HepG2 (cell line): ENCODE results near the gene SNX30. TPM values are rescaled to one million over a fixed set of nuclear protein-coding genes. Genes with fewer than 3 reads are reported as not detected.

Experiments used
- ATAC-seq: fragments of 200-7000 bp; cut with Tn5 transposase; 3 replicates; pipeline ENCODE4 v1.9.1; 2020; ENCODE audit warnings: mild to moderate bottlenecking, moderate library complexity
- BruUV-seq: library from RNA; stranded (reverse); fragments of 400-500 nt; replicated peaks from 2 replicates; lab custom pipeline; 2021; lab: Mats Ljungman, UMichigan
- CTCF ChIA-PET: fragments of 300-600 bp; formaldehyde crosslinking; extraction: SDS; loops from one replicate; lab custom pipeline; 2021; ENCODE audit warnings: low total read pairs, inconsistent platforms, low intra/inter-chr PET ratio; lab: Yijun Ruan, JAX
- POLR2A ChIA-PET: fragments of 350-600 bp; sonication (Branson Sonifier 250); formaldehyde crosslinking; loops from one replicate; lab custom pipeline; 2020; ENCODE audit warnings: antibody characterized with exemption, inconsistent platforms; lab: Yijun Ruan, JAX
- DNase-seq: peaks from one replicate; pipeline ENCODE4 v3.0.0-alpha.2; 2015; ENCODE audit warnings: low spot score
- FAIRE-seq: peaks from 3 replicates; lab custom pipeline; 2011; peaks lifted over from hg19 to GRCh38; lab: Jason Lieb, UNC
- H2AFZ ChIP-seq: one replicate; pipeline ENCODE4 v1.6.1; 2011; ENCODE audit warnings: low read length, inconsistent platforms
- H3K27ac ChIP-seq: fragments of 300-600 bp; 3 replicates; pipeline ENCODE4 v1.8.0; 2011; ENCODE audit warnings: mixed run types, mild to moderate bottlenecking, mixed read lengths, low read length, inconsistent platforms; ENCODE audit not compliant: insufficient read depth; ENCODE audit errors: extremely low read length
- H3K27me3 ChIP-seq, 2 experiments: fragments of 200-600 bp in 1 of 2; 2 replicates in 1 of 2; 3 replicates in 1 of 2; pipeline versions ENCODE4 v1.6.0 to v1.8.0; 2011; ENCODE audit warnings: low read length in 2 of 2, mild to moderate bottlenecking in 2 of 2, moderate library complexity in 2 of 2, inconsistent platforms in 1 of 2; ENCODE audit not compliant: insufficient read depth in 2 of 2, control insufficient read depth in 1 of 2
- H3K36me3 ChIP-seq, 2 experiments: fragments of 200-600 bp in 1 of 2; replicated peaks in 1 of 2; 2 replicates in 1 of 2; 3 replicates in 1 of 2; pipeline versions ENCODE4 v1.5.1 to v1.8.0; 2011; ENCODE audit warnings: low read length in 2 of 2, inconsistent platforms in 1 of 2; ENCODE audit not compliant: insufficient read depth in 2 of 2, control insufficient read depth in 1 of 2
- H3K4me1 ChIP-seq: 2 replicates; pipeline ENCODE4 v1.5.1; 2012; ENCODE audit warnings: low read length, inconsistent platforms; ENCODE audit not compliant: insufficient read depth
- H3K4me2 ChIP-seq: 2 replicates; pipeline ENCODE4 v1.6.0; 2011; ENCODE audit warnings: low read depth, low read length, inconsistent platforms
- H3K4me3 ChIP-seq, 3 experiments: fragments of 200-600 bp in 1 of 3; sonication (generic), shearing (Covaris generic) in 1 of 3; replicated peaks in 1 of 3; 2 replicates each; pipeline ENCODE4 v1.5.1; 2011 to 2016; ENCODE audit warnings: low read length in 3 of 3, inconsistent platforms in 2 of 3, low read depth in 2 of 3, mild to moderate bottlenecking in 2 of 3, control low read depth in 1 of 3, mixed read lengths in 1 of 3; ENCODE audit not compliant: insufficient read depth in 1 of 3
- H3K79me2 ChIP-seq: one replicate; pipeline ENCODE4 v1.6.1; 2011; ENCODE audit warnings: low read length, inconsistent platforms; ENCODE audit not compliant: insufficient read depth
- H3K9ac ChIP-seq: 2 replicates; pipeline ENCODE4 v1.6.0; 2011; ENCODE audit warnings: mild to moderate bottlenecking, low read depth, low read length, inconsistent platforms; ENCODE audit not compliant: insufficient read depth
- H3K9me3 ChIP-seq: 2 replicates; pipeline ENCODE4 v1.5.1; 2012; ENCODE audit warnings: mild to moderate bottlenecking, low read length
- H4K20me1 ChIP-seq: 2 replicates; pipeline ENCODE4 v1.6.0; 2011; ENCODE audit warnings: inconsistent platforms, mild to moderate bottlenecking, low read length, moderate library complexity; ENCODE audit not compliant: insufficient read depth
- ETV6 ChIP-seq: sonication (generic); formaldehyde crosslinking; conservative IDR thresholded peaks from 2 replicates; pipeline ENCODE4 v1.4.0; 2020; ENCODE audit warnings: missing genetic modification reagents
- FOXA1 ChIP-seq, 2 experiments: fragments of 450-650 bp in 1 of 2; sonication (generic) in 1 of 2; formaldehyde crosslinking in 1 of 2; IDR thresholded peaks; 2 replicates each; pipeline versions ENCODE4 v1.4.0 to v1.6.1; 2016 to 2020; ENCODE audit warnings: missing genetic modification reagents in 1 of 2
- HIVEP1 ChIP-seq: sonication (generic); formaldehyde crosslinking; IDR thresholded peaks from 2 replicates; pipeline ENCODE4 v1.4.0; 2020; ENCODE audit warnings: mild to moderate bottlenecking, missing genetic modification reagents
- HNRNPL ChIP-seq: fragments of 200-400 bp; formaldehyde crosslinking; IDR thresholded peaks from 2 replicates; pipeline ENCODE4 v1.6.1; 2017; ENCODE audit warnings: mild to moderate bottlenecking, low read depth, low read length
- MEF2D ChIP-seq: sonication (generic); formaldehyde crosslinking; IDR thresholded peaks from 2 replicates; pipeline ENCODE4 v1.5.1; 2020; ENCODE audit warnings: mild to moderate bottlenecking, missing genetic modification reagents
- SMAD1 ChIP-seq: sonication (generic); formaldehyde crosslinking; IDR thresholded peaks from 2 replicates; pipeline ENCODE4 v1.4.0; 2020; ENCODE audit warnings: missing genetic modification reagents, low read depth, mild to moderate bottlenecking, borderline replicate concordance
- TGIF2 ChIP-seq: IDR thresholded peaks from 2 replicates; pipeline ENCODE4 v1.6.1; 2016; ENCODE audit warnings: control low read depth, missing compliant biosample characterization
- ZBTB42 ChIP-seq: sonication (generic); formaldehyde crosslinking; IDR thresholded peaks from 2 replicates; pipeline ENCODE4 v1.5.0; 2020; ENCODE audit warnings: mild to moderate bottlenecking, missing genetic modification reagents
- ZFX ChIP-seq: sonication (generic); formaldehyde crosslinking; IDR thresholded peaks from 2 replicates; pipeline ENCODE4 v1.4.0; 2020; ENCODE audit warnings: mild to moderate bottlenecking, low read depth, missing genetic modification reagents, moderate library complexity
- ZNF136 ChIP-seq: sonication (generic); formaldehyde crosslinking; IDR thresholded peaks from 2 replicates; pipeline ENCODE4 v1.8.1; 2022; ENCODE audit warnings: low read depth, mild to moderate bottlenecking, moderate library complexity, missing genetic modification reagents
- ZNF549 ChIP-seq: sonication (generic); formaldehyde crosslinking; IDR thresholded peaks from 2 replicates; pipeline ENCODE4 v1.5.0; 2020; ENCODE audit warnings: missing genetic modification reagents
- ZNF674 ChIP-seq: sonication (generic); formaldehyde crosslinking; IDR thresholded peaks from 2 replicates; pipeline ENCODE4 v1.5.0; 2020; ENCODE audit warnings: low read depth, mild to moderate bottlenecking, missing genetic modification reagents
- ZNF713 ChIP-seq: sonication (generic); formaldehyde crosslinking; IDR thresholded peaks from 2 replicates; pipeline ENCODE4 v1.4.0; 2020; ENCODE audit warnings: mild to moderate bottlenecking, missing genetic modification reagents
- WGBS: methylation state at CpG from one replicate; pipeline ENCODE4 v1.1.6; 2017; ENCODE audit warnings: low lambda C conversion rate; 5-methylcytosine and 5-hydroxymethylcytosine counted together
- in situ Hi-C: cut with HindIII; loops from 2 replicates; pipeline ENCODE4 v1.10.0; 2017; ENCODE audit warnings: low pct_unique_long_range_greater_than_20kb; ENCODE audit not compliant: extremely low pct_ligation_motif_present
- intact Hi-C: fragments of 100-400 bp; cut with micrococcal nuclease; formaldehyde crosslinking; loops from one replicate; pipeline ENCODE4 v1.10.0; 2022; ENCODE audit not compliant: unreplicated experiment
- polyA plus RNA-seq, 8 experiments: library from polyadenylated mRNA; depleted of rRNA in 3 of 8; stranded (reverse) in 7 of 8; unstranded in 1 of 8; fragments of >200 nt; fragmentation: Illumina TruSeq in 4 of 8; extraction: Trizol in 4 of 8; gene quantifications; 2 replicates each; pipeline versions ENCODE4 v1.2.1 to v1.2.3, GENCODE V29; 2011 to 2016; ENCODE audit warnings: low read depth in 4 of 8, missing spikeins in 1 of 8, mixed read lengths in 1 of 8; ENCODE audit not compliant: insufficient read depth in 1 of 8
- total RNA-seq, 5 experiments: library from RNA; depleted of rRNA; stranded (reverse); fragments of >200 nt; fragmentation: Illumina TruSeq; extraction: Trizol; gene quantifications; 2 replicates each; pipeline ENCODE4 v1.2.3, GENCODE V29; 2016; ENCODE audit warnings: low read depth in 1 of 5
- TF ChIP-seq, protein P1 (sequence below): sonication (generic); formaldehyde crosslinking; IDR thresholded peaks from 2 replicates; pipeline ENCODE4 v1.5.1; 2020; ENCODE audit warnings: mild to moderate bottlenecking, missing genetic modification reagents, borderline replicate concordance
- TF ChIP-seq, protein P2 (sequence below): sonication (generic); formaldehyde crosslinking; IDR thresholded peaks from 2 replicates; pipeline ENCODE4 v1.8.0; 2022; ENCODE audit warnings: missing genetic modification reagents, mild to moderate bottlenecking, inconsistent platforms, borderline replicate concordance
- TF ChIP-seq, protein P3 (sequence below): sonication (generic); formaldehyde crosslinking; IDR thresholded peaks from 2 replicates; pipeline ENCODE4 v1.4.0; 2020; ENCODE audit warnings: missing genetic modification reagents

SNX30 gene
- total and polyA plus RNA-seq, 2 of the 13 experiments (the other 11 are each of a cell fraction or from before 2014, with no cell fraction given) = 4.4 to 12.4 TPM

DNA sequence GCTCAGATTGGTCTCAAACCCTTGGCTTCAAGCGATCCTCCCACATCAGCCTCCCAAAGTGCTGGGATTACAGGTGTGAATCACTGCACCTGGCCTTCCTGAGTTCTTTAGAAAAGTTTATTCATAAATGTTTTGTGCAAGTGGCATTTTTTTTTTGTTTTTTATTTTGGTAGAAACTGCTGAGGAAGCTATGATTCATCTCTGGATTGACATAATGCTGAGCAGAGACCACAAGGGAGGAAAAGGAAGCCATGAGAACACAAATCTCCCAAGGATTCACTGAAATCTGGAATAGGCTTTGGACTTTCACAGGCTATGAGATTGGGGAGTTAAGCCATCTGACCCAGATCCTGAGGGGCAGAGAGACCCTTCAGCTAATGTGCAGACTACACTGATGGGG, 143.5 kb downstream of the SNX30 start:
- Histone ChIP-seq H3K79me2 (no peaks in the 10 kb centered on the region), H3K36me3 (no peaks in the 10 kb centered on the region), H3K4me3 (no peak overlapping the region), H3K9ac (no peak overlapping the region), H3K9me3 (no peaks in the 10 kb centered on the region), H3K27me3 (peaks cover 0 to 8% of the 10 kb centered on the region in 2 experiments; a peak in 1 of 5 replicates), H3K4me1 (peaks cover 11% of the 10 kb centered on the region), H3K4me2 (no peak overlapping the region), H3K27ac (no peak overlapping the region), H4K20me1 (no peaks in the 10 kb centered on the region), H2AFZ (no peak overlapping the region)
- 85% methylated on average over 1 of the region's 1 CpG for WGBS
- ATAC-seq (no peak), FAIRE-seq (no peak), DNase-seq (no peak)
- ChIA-PET POLR2A (no interaction called here), CTCF (no interaction called here)
- intact Hi-C loops (no loop called here), in situ Hi-C loops (loop anchor here (5.0 kb wide), 1 partner anchor 47 kb away; no protein-coding TSS in a partner anchor)
- BruUV-seq = no TSS peak
- TF ChIP-seq, protein P1, sequence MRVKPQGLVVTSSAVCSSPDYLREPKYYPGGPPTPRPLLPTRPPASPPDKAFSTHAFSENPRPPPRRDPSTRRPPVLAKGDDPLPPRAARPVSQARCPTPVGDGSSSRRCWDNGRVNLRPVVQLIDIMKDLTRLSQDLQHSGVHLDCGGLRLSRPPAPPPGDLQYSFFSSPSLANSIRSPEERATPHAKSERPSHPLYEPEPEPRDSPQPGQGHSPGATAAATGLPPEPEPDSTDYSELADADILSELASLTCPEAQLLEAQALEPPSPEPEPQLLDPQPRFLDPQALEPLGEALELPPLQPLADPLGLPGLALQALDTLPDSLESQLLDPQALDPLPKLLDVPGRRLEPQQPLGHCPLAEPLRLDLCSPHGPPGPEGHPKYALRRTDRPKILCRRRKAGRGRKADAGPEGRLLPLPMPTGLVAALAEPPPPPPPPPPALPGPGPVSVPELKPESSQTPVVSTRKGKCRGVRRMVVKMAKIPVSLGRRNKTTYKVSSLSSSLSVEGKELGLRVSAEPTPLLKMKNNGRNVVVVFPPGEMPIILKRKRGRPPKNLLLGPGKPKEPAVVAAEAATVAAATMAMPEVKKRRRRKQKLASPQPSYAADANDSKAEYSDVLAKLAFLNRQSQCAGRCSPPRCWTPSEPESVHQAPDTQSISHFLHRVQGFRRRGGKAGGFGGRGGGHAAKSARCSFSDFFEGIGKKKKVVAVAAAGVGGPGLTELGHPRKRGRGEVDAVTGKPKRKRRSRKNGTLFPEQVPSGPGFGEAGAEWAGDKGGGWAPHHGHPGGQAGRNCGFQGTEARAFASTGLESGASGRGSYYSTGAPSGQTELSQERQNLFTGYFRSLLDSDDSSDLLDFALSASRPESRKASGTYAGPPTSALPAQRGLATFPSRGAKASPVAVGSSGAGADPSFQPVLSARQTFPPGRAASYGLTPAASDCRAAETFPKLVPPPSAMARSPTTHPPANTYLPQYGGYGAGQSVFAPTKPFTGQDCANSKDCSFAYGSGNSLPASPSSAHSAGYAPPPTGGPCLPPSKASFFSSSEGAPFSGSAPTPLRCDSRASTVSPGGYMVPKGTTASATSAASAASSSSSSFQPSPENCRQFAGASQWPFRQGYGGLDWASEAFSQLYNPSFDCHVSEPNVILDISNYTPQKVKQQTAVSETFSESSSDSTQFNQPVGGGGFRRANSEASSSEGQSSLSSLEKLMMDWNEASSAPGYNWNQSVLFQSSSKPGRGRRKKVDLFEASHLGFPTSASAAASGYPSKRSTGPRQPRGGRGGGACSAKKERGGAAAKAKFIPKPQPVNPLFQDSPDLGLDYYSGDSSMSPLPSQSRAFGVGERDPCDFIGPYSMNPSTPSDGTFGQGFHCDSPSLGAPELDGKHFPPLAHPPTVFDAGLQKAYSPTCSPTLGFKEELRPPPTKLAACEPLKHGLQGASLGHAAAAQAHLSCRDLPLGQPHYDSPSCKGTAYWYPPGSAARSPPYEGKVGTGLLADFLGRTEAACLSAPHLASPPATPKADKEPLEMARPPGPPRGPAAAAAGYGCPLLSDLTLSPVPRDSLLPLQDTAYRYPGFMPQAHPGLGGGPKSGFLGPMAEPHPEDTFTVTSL = no peak
- TF ChIP-seq ZNF549 (CRISPR knock-in tag) (no peak), HIVEP1 (CRISPR knock-in tag) (no peak), ZBTB42 (CRISPR knock-in tag) (no peak), FOXA1 (IDR thresholded peaks at IDR 0.05) (no peak), FOXA1 (CRISPR knock-in tag; IDR thresholded peaks at IDR 0.05) (no peak), ZFX (CRISPR knock-in tag) (no peak), ZNF136 (CRISPR knock-in tag) (no peak), ETV6 (CRISPR knock-in tag) (no peak), HNRNPL (no peak), SMAD1 (CRISPR knock-in tag) (no peak), ZNF713 (CRISPR knock-in tag) (no peak), TGIF2 (CRISPR knock-in tag) (no peak), ZNF674 (CRISPR knock-in tag) (no peak), MEF2D (CRISPR knock-in tag) (no peak)
- TF ChIP-seq, protein P2, sequence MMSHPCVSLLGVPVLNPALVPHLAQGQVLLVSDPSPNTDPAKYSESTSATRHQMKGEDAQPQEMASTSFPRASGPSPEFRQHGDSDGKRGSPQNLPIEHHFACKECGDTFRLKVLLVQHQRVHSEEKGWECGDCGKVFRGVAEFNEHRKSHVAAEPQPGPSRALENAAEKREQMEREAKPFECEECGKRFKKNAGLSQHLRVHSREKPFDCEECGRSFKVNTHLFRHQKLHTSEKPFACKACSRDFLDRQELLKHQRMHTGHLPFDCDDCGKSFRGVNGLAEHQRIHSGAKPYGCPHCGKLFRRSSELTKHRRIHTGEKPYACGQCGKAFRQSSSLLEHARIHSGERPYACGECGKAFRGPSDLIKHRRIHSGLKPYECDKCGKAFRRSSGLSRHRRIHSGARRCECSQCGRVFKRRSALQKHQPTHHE (CRISPR knock-in tag) = no peak
- TF ChIP-seq, protein P3, sequence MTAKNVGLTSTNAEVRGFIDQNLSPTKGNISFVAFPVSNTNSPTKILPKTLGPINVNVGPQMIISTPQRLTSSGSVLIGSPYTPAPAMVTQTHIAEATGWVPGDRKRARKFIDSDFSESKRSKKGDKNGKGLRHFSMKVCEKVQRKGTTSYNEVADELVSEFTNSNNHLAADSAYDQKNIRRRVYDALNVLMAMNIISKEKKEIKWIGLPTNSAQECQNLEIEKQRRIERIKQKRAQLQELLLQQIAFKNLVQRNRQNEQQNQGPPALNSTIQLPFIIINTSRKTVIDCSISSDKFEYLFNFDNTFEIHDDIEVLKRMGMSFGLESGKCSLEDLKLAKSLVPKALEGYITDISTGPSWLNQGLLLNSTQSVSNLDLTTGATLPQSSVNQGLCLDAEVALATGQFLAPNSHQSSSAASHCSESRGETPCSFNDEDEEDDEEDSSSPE (CRISPR knock-in tag) = no peak
